A549 (cell line): ENCODE measurements around the gene MTMR12. TPM values are rescaled to one million over a fixed set of nuclear protein-coding genes. Genes with fewer than 3 reads are reported as not detected.
"Not testable (repeated sequence)": the region's sequence is repeated elsewhere in the genome, so short reads cannot be mapped to it uniquely, and the experiment has no call there.

Source experiments
- ATAC-seq, 2 experiments: fragments of 200-7000 bp in 1 of 2; fragments of >200 bp in 1 of 2; cut with Nextera tagmentation in 1 of 2; cut with Tn5 transposase in 1 of 2; 3 replicates each; pipeline versions ENCODE4 v1.8.0 to v1.9.1; 2018 to 2020; ENCODE audit warnings: mild to moderate bottlenecking in 1 of 2, moderate library complexity in 1 of 2
- CTCF ChIA-PET: fragments of 300-600 bp; sonication (Branson Sonifier 250); formaldehyde crosslinking; extraction: SDS; loops from one replicate; lab custom pipeline; 2021; ENCODE audit warnings: antibody characterized with exemption, inconsistent platforms; lab: Yijun Ruan, JAX
- POLR2A ChIA-PET: fragments of 350-600 bp; formaldehyde crosslinking; extraction: SDS; loops from one replicate; lab custom pipeline; 2021; ENCODE audit warnings: antibody characterized with exemption, inconsistent platforms; lab: Yijun Ruan, JAX
- DNase-seq, 2 experiments: peaks; one replicate each; pipeline versions ENCODE4 v3.0.0 to v3.0.0-alpha.2; 2011 to 2016; ENCODE audit warnings: low read depth in 1 of 2, low spot score in 1 of 2
- FAIRE-seq: peaks from 2 replicates; lab custom pipeline; 2011; peaks lifted over from hg19 to GRCh38; lab: Jason Lieb, UNC
- H3K27ac ChIP-seq, 2 experiments: fragments of >200 bp; sonication (Bioruptor Twin); formaldehyde crosslinking; 3 replicates each; pipeline ENCODE4 v1.5.1; 2016 to 2017
- H3K4me1 ChIP-seq: fragments of >200 bp; sonication (Bioruptor Twin); formaldehyde crosslinking; 3 replicates; pipeline ENCODE4 v1.6.1; 2016
- H3K4me2 ChIP-seq: fragments of >200 bp; sonication (Bioruptor Twin); formaldehyde crosslinking; 3 replicates; pipeline ENCODE4 v1.6.1; 2016
- H3K4me3 ChIP-seq: fragments of >200 bp; sonication (Bioruptor Twin); formaldehyde crosslinking; 3 replicates; pipeline ENCODE4 v1.5.1; 2016
- H3K9me3 ChIP-seq: fragments of >200 bp; sonication (Bioruptor Twin); formaldehyde crosslinking; 3 replicates; pipeline ENCODE4 v1.6.1; 2016
- BHLHE40 ChIP-seq: IDR thresholded peaks from 2 replicates; pipeline ENCODE4 v1.6.1; 2012; ENCODE audit warnings: low read depth, low read length, inconsistent platforms
- CBX8 ChIP-seq: fragments of 200-600 bp; sonication (generic); IDR thresholded peaks from 2 replicates; pipeline ENCODE4 v1.6.1; 2016
- CEBPB ChIP-seq, 2 experiments: fragments of >200 bp in 1 of 2; sonication (Bioruptor Twin) in 1 of 2; formaldehyde crosslinking in 1 of 2; IDR thresholded peaks; 2 replicates each; pipeline ENCODE4 v1.6.1; 2012 to 2016
- CHD2 ChIP-seq: fragments of 150-350 bp; IDR thresholded peaks from 2 replicates; pipeline ENCODE4 v1.6.1; 2014; ENCODE audit warnings: low read length; ENCODE audit not compliant: partially characterized antibody
- E2F6 ChIP-seq: IDR thresholded peaks from 2 replicates; pipeline ENCODE4 v1.6.1; 2012; ENCODE audit warnings: low read depth, borderline replicate concordance
- EHF ChIP-seq: fragments of 250-450 bp; sonication (Bioruptor Pico); IDR thresholded peaks from 2 replicates; pipeline ENCODE4 v1.5.0; 2020; ENCODE audit warnings: mild to moderate bottlenecking
- EHMT2 ChIP-seq: fragments of 200-600 bp; sonication (generic); IDR thresholded peaks from 2 replicates; pipeline ENCODE4 v1.6.1; 2016; ENCODE audit warnings: antibody characterized with exemption, low read depth, mild to moderate bottlenecking, moderate library complexity
- FOSB ChIP-seq: fragments of 250-450 bp; sonication (Bioruptor Pico); IDR thresholded peaks from 2 replicates; pipeline ENCODE4 v1.5.0; 2020; ENCODE audit warnings: mild to moderate bottlenecking, moderate library complexity
- FOSL2 ChIP-seq, 2 experiments: fragments of 450-650 bp in 1 of 2; fragments of >200 bp in 1 of 2; sonication (Bioruptor Twin) in 1 of 2; formaldehyde crosslinking; IDR thresholded peaks; 2 replicates each; pipeline versions ENCODE4 v1.5.0 to v1.6.1; 2016 to 2020; ENCODE audit warnings: mild to moderate bottlenecking in 1 of 2, moderate library complexity in 1 of 2
- GATA3 ChIP-seq: IDR thresholded peaks from 2 replicates; pipeline ENCODE4 v1.6.1; 2012; ENCODE audit warnings: borderline replicate concordance
- HOXA7 ChIP-seq: fragments of 250-450 bp; sonication (Bioruptor Pico); IDR thresholded peaks from 2 replicates; pipeline ENCODE4 v1.5.0; 2020; ENCODE audit warnings: mild to moderate bottlenecking, moderate library complexity
- HOXB13 ChIP-seq: fragments of 250-450 bp; sonication (Bioruptor Pico); IDR thresholded peaks from 2 replicates; pipeline ENCODE4 v1.5.0; 2020; ENCODE audit warnings: low read depth, mild to moderate bottlenecking, moderate library complexity
- JUN ChIP-seq, 2 experiments: fragments of >200 bp; sonication (Bioruptor Twin); formaldehyde crosslinking; IDR thresholded peaks; 2 replicates in 1 of 2; 3 replicates in 1 of 2; pipeline ENCODE4 v1.6.1; 2016 to 2017
- JUNB ChIP-seq: fragments of >200 bp; sonication (Bioruptor Twin); formaldehyde crosslinking; IDR thresholded peaks from 2 replicates; pipeline ENCODE4 v1.6.1; 2016
- KDM5A ChIP-seq: fragments of 200-600 bp; sonication (generic); IDR thresholded peaks from 2 replicates; pipeline ENCODE4 v1.6.1; 2016; ENCODE audit warnings: antibody characterized with exemption, mild to moderate bottlenecking
- MAZ ChIP-seq: fragments of 150-350 bp; IDR thresholded peaks from 2 replicates; pipeline ENCODE4 v1.6.1; 2014; ENCODE audit warnings: antibody characterized with exemption, low read depth, low read length, borderline replicate concordance
- POLR2A ChIP-seq: IDR thresholded peaks from 2 replicates; pipeline ENCODE4 v1.6.1; 2012; ENCODE audit warnings: mild to moderate bottlenecking, low read length
- RARB ChIP-seq: fragments of 250-450 bp; sonication (Bioruptor Pico); IDR thresholded peaks from 2 replicates; pipeline ENCODE4 v1.8.0; 2021; ENCODE audit warnings: mild to moderate bottlenecking, moderate library complexity
- SMC3 ChIP-seq: fragments of >200 bp; sonication (Bioruptor Twin); formaldehyde crosslinking; IDR thresholded peaks from 3 replicates; pipeline ENCODE4 v1.6.1; 2018; ENCODE audit warnings: inconsistent platforms
- SREBF2 ChIP-seq: fragments of 450-650 bp; IDR thresholded peaks from 2 replicates; pipeline ENCODE4 v1.6.1; 2014; ENCODE audit warnings: mild to moderate bottlenecking, moderate library complexity
- ZC3H11A ChIP-seq: fragments of 450-650 bp; IDR thresholded peaks from 2 replicates; pipeline ENCODE4 v1.6.1; 2014; ENCODE audit warnings: antibody characterized with exemption, mild to moderate bottlenecking
- WGBS: methylation state at CpG from one replicate; pipeline ENCODE4 v1.1.6; 2017; ENCODE audit errors: missing lambda C conversion rate; 5-methylcytosine and 5-hydroxymethylcytosine counted together
- polyA plus RNA-seq, 4 experiments: library from polyadenylated mRNA; depleted of rRNA in 3 of 4; stranded (reverse); fragments of >200 nt; fragmentation: RNase III in 1 of 4; extraction: RNeasy Plus Mini Kit Qiagen cat#74134 plus additional on column Dnase treatment in 1 of 4; gene quantifications; 2 replicates in 3 of 4; 3 replicates in 1 of 4; pipeline ENCODE4 v1.2.3, GENCODE V29; 2011 to 2017
- TF ChIP-seq, protein P1 (sequence below): fragments of 200-600 bp; sonication (generic); IDR thresholded peaks from 2 replicates; pipeline ENCODE4 v1.6.1; 2016; ENCODE audit warnings: antibody characterized with exemption, mild to moderate bottlenecking, moderate library complexity

The MTMR12 gene
- polyA plus RNA-seq, 2 of the 4 experiments (the other 2 are of a cell fraction), result 14.3 to 29.8 TPM

GRCh38 chr5:32315221-32316014 lies 2.7 kb upstream of the MTMR12 start:
- no peak for ATAC-seq
- WGBS, result 87% methylated on average over 8 of the region's 8 CpGs
- TF ChIP-seq CBX8, result no peak
- TF ChIP-seq SREBF2, result no peak
- TF ChIP-seq, all 56 proteins: peak for 0
- no peak for DNase-seq
- POLR2A ChIA-PET, result no interaction called here
- H3K27ac ChIP-seq, result no peak overlapping the region
- FAIRE-seq, result no peak
- H3K4me2 ChIP-seq, result no peak overlapping the region
- peaks cover 9% of the 10 kb centered on the region for H3K4me1 ChIP-seq
- CTCF ChIA-PET, result interaction anchor here (0.7 to 2.4 kb wide), 2 partner anchors 14 to 702 kb away, joined by 3 to 10 read pairs; no protein-coding TSS in a partner anchor
- H3K4me3 ChIP-seq, result no peak overlapping the region
- no peaks in the 10 kb centered on the region for H3K9me3 ChIP-seq

- H3K4me2 ChIP-seq, result no peak overlapping the region; the same call in 2 of the 3 replicates
- no peaks in the 10 kb centered on the region for H3K9me3 ChIP-seq
- DNase-seq (no peak), FAIRE-seq (no peak), ATAC-seq (no peak)
- TF ChIP-seq MAZ (no peak), RARB (CRISPR knock-in tag) (no peak), ZC3H11A (no peak), FOSL2 (IDR thresholded peaks at IDR 0.05) (no peak), FOSL2 (CRISPR knock-in tag; IDR thresholded peaks at IDR 0.05) (no peak), FOSB (no peak), CEBPB (IDR thresholded peaks at IDR 0.05) (no peak), EHF (CRISPR knock-in tag) (no peak), BHLHE40 (no peak), KDM5A (no peak), POLR2A (no peak), HOXB13 (CRISPR knock-in tag) (no peak), E2F6 (no peak), JUN (IDR thresholded peaks at IDR 0.05) (no peak), JUNB (no peak), EHMT2 (no peak), CHD2 (no peak), SMC3 (no peak), GATA3 (no peak), HOXA7 (CRISPR knock-in tag) (no peak)
- TF ChIP-seq, protein P1, sequence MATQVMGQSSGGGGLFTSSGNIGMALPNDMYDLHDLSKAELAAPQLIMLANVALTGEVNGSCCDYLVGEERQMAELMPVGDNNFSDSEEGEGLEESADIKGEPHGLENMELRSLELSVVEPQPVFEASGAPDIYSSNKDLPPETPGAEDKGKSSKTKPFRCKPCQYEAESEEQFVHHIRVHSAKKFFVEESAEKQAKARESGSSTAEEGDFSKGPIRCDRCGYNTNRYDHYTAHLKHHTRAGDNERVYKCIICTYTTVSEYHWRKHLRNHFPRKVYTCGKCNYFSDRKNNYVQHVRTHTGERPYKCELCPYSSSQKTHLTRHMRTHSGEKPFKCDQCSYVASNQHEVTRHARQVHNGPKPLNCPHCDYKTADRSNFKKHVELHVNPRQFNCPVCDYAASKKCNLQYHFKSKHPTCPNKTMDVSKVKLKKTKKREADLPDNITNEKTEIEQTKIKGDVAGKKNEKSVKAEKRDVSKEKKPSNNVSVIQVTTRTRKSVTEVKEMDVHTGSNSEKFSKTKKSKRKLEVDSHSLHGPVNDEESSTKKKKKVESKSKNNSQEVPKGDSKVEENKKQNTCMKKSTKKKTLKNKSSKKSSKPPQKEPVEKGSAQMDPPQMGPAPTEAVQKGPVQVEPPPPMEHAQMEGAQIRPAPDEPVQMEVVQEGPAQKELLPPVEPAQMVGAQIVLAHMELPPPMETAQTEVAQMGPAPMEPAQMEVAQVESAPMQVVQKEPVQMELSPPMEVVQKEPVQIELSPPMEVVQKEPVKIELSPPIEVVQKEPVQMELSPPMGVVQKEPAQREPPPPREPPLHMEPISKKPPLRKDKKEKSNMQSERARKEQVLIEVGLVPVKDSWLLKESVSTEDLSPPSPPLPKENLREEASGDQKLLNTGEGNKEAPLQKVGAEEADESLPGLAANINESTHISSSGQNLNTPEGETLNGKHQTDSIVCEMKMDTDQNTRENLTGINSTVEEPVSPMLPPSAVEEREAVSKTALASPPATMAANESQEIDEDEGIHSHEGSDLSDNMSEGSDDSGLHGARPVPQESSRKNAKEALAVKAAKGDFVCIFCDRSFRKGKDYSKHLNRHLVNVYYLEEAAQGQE, result no peak
- ChIA-PET POLR2A (no interaction called here), CTCF (interaction anchor here (0.7 to 2.4 kb wide), 2 partner anchors 15 to 276 kb away, joined by 4 to 10 read pairs; no protein-coding TSS in a partner anchor)
- no peak overlapping the region for H3K4me3 ChIP-seq
- H3K27ac ChIP-seq, result no peak overlapping the region
- WGBS, result 71% methylated on average over 5 of the region's 5 CpGs
- H3K4me1 ChIP-seq, result peaks cover 9% of the 10 kb centered on the region
Measured at GRCh38 chr5:32314658-32315057, 1.9 kb upstream of the MTMR12 start.

DNA sequence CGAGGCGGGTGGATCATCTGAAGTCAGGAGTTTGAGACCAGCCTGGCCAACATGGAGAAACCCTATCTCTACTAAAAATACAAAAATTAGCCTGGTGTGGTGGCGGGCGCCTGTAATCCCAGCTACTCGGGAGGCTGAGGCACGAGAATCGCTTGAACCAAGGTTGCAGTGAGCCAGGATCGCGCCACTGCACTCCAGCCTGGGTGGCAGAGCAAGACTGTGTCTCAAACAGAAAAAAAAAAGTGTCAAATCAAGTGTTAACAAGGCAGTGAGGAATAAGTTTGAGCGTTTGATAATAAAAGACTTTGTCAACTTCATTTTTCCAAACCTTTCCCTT lies 1.4 kb upstream of the MTMR12 start:
- H3K27ac ChIP-seq, result peak overlapping the region; percentile 76 to 89; a peak in 5 of 6 replicates
- 66% methylated on average over 10 of the region's 10 CpGs for WGBS
- H3K4me1 ChIP-seq, POLR2A ChIA-PET, H3K9me3 ChIP-seq, ATAC-seq, FAIRE-seq, DNase-seq: not testable (repeated sequence)
- CTCF ChIA-PET, result interaction anchor here (0.7 to 2.4 kb wide), 2 partner anchors 15 to 276 kb away, joined by 4 to 10 read pairs; no protein-coding TSS in a partner anchor
- H3K4me2 ChIP-seq, result peak overlapping the region; percentile 72
- H3K4me3 ChIP-seq, result peak overlapping the region; percentile 65; the same call in 2 of the 3 replicates
